IPS-18c (cell line): ENCODE results near the gene MMP11.

Experiments
- H3K4me3 ChIP-seq: 2 replicates; pipeline ENCODE4 v1.7.0; 2013; ENCODE audit warnings: low read depth, mild to moderate bottlenecking, low read length, moderate library complexity; ENCODE audit not compliant: insufficient read depth
- H3K9me3 ChIP-seq: one replicate; pipeline ENCODE4 v1.6.1; 2013; ENCODE audit warnings: mild to moderate bottlenecking, low read length, moderate library complexity; ENCODE audit not compliant: control insufficient read depth, insufficient read depth

MMP11 gene

DNA sequence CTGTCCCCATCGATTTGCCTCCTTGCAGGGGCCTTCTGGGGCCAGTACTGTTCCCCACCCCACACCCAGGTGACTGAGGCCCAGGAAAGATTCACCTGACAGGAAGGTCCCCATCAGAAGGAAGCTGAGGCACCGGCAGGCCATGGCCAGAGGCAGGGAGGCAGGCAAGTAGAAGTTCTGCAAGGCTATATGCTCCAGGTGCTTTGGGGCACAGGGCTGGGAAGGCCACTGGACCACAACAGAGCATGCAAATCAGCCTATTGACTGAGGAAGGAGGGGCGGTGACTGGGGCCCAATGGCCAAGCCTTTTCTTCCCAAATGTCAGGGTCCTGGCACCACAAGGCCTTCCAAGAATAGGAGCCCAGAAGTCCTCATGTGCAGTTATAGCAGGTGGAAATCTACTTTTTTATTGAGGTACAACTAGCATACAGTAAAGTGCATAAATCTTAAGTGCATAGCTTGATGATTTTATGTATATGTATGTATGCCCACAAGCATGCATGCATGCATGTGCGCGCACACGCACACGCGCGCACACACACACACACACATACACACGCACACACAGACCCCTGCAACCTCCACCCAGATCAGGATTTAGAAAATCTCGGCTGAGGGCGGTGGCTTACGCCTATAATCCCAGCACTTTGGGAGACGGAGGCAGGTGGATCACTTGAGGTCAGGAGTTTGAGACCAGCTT, 18.3 kb upstream of the MMP11 start, which contains the start of gene VPREB3:
Gene VPREB3, minus strand, starts transcription at position 206 of the 700 bp plus-strand sequence. Its CDS starts 62 bp downstream, at position 144.
- Histone ChIP-seq H3K4me3 (no peak within 1 kb of the TSS), H3K9me3 (peaks cover 2% of the 10 kb centered on the region)

DNA sequence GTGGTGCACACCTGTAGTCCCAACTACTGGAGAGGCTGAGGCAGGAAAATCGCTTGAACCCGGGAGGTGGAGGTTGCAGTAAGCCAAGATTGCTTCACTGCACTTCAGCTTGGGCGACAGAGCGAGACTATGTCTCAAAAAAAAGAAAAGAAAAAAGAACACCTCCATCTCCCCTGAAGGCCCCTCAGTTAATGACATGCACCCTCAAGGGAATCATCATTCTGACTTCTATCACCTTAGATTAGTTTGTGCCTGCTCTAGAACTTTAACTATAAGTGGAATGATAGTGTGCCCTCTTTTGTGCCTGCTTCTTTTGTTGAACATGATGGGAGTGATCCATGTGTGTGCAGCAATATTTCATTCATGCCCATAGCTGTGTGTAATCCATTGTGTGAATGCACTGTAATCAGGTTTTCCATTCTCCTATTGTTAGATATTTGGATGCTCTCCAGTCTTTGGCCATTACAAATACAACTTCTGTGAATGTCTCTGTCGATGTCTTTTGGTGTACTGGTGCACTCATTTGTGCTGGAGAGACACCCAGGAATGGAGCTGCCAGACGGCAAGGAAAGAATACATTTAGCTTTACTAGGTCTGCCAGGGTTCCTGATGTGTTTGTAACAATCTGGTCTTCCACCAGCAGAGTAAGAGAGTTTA, 17.5 kb upstream of the MMP11 start:
- Histone ChIP-seq H3K4me3 (no peak overlapping the region), H3K9me3 (peaks cover 2% of the 10 kb centered on the region)

DNA sequence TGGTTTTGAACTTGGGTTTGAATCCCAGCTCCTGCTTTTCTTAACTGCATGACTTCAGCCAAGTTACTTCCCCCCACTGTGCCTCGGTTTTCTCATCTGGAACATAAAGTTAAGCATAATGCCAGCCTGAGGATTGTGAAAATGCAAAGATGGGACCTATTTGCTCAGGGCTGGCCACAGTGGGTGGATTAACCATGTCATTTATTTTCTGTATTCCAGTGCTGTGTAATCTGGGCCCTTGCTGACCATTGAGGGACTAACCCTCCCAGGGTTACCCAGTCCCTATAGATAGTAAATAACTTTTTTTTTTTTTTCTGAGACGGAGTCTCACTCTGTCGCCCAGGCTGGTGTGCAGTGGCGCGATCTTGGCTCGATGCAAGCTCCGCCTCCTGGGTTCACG, 16.9 kb upstream of the MMP11 start:
- peaks cover 2% of the 10 kb centered on the region for H3K9me3 ChIP-seq
- no peak overlapping the region for H3K4me3 ChIP-seq

DNA sequence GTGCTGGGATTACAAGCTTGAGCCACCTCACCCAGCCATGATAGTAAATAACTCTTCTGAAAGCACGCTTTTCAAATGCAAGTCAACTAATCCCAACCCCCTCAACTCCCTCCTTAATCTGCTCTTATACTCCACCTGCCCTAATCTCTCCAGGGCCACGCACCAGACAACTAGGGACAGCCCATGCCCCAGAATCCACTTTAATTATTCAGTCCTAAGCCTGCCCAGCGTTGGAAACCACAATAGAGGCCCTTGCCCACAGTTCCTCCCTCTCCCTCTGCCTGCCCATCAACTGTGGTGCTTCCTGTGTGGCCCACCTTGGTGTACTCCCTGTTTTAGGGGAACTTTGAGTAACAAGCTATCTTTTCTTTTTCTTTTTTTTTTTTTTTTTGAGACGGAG, 15.8 kb upstream of the MMP11 start:
- Histone ChIP-seq H3K4me3 (no peak overlapping the region), H3K9me3 (peaks cover 2% of the 10 kb centered on the region)

DNA sequence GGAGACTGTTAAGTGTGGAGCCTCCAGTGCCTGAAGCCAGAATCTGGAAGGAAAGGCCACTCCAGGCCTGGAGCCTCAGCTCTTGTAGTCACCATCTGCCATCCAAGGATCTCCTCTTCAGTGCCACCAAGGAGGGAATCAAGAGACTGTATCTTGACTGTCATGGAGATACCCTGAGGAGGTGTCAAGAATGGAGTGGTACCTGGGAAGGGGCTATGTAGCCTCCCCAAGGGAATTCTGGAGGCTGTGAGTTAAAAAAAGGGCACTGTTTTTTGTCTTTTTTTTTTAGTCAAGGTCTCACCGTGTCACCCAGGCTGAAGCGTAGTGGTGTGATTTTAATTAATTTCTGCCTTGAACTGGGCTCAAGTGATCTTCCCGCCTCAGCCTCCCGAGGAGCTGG, 13.1 kb upstream of the MMP11 start:
- H3K4me3 ChIP-seq, result no peak overlapping the region
- H3K9me3 ChIP-seq, result no peaks in the 10 kb centered on the region

DNA sequence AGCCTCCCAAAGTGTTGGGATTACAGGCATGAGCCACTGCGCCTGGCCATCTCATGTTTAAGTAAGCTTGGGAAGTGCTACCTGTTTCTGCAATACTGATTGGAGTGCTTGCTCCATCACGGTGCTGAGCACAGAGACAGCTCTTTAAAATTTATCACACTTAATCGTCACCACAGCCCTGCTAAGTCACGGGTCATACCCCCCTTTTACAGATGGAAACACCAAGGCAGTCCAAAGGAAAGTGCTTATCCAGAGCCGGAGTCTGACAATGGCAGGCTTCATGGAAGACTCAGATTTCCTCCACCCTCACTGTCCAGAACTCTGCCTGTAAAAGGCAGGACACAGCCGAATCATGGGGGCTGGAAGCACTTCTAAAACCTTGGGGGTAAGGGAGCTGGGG, 12.6 kb upstream of the MMP11 start:
- Histone ChIP-seq H3K9me3 (no peaks in the 10 kb centered on the region), H3K4me3 (no peak overlapping the region)

DNA sequence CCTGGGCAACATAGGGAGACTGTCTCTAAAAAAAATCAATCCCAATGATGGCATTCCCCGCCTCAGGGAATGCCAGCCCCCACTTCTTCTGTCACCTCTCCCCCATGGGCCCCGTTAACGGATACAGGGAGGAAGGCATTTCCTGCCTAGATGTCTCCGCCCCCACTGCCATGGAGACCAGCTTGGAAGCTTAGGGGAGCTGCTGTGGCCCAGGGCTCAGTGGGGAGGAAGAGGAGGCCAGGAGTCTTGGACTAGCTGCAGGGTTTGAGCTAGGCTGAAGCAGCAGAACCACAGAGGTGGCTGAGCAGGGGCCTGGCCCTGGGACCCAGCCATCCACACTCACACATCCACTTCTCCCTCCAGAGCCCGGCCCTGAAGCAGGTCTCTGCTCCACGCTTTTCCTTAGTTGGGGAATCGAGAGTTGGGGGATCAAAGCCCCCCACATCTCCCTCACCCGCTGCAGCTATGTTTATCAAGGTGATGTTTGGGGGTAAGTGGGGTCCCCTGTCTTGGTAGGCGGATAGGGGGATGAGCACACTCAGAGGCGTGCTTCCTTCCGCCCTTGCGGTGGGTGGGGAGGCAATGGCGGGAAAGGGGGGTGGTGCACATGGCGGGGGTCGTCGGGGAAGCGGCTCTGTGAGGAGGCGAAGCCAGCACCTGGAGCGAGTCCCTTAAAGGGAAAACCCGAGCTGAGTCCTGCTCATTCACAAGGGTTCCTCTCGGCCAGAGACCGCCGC, 9.6 kb upstream of the MMP11 start, which contains the start of gene C22orf15:
Gene C22orf15, plus strand, starts transcription at position 149 of the 737 bp plus-strand sequence. Its CDS starts 317 bp downstream, at position 466.
- no peaks in the 10 kb centered on the region for H3K9me3 ChIP-seq
- H3K4me3 ChIP-seq, result no peak within 1 kb of the TSS

DNA sequence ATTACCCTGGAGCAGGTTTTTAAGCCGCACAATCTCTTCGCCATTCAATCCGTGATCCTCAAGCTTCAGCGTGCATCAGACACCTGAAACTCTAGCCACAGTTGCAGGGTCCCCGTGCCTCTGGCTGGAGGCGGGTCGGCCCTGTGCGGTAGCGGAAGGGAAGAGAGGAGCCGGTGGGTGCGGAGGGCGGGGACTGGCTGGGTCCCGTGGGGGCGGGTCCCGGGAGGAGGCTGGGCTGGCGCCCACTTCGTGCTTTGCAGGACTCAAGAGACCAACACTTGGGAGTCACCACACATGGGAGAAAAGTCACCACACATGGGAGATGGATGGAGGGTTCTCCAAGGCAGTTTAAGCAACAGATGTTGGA, 9.1 kb upstream of the MMP11 start:
- no peaks in the 10 kb centered on the region for H3K9me3 ChIP-seq
- H3K4me3 ChIP-seq, result no peak overlapping the region

DNA sequence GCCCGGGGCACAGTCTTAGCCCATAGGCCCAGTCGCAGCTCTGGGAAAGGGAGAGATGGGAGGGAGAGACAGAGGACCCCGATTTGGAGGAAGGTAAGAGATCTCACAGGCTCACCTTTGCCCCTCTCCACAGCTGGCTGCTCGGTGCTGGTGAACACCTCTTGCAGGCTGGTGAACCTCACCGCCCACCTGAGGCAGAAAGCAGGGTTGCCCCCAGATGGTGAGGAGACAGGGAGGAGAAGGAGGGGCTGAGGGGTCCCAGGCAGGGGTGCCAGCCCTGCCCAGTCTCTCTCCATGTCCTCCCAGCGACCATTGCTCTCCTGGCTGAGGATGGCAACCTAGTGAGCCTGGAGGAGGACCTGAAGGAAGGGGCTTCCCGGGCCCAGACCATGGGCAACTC, 8.7 kb upstream of the MMP11 start:
- Histone ChIP-seq H3K4me3 (no peak overlapping the region), H3K9me3 (no peaks in the 10 kb centered on the region)

DNA sequence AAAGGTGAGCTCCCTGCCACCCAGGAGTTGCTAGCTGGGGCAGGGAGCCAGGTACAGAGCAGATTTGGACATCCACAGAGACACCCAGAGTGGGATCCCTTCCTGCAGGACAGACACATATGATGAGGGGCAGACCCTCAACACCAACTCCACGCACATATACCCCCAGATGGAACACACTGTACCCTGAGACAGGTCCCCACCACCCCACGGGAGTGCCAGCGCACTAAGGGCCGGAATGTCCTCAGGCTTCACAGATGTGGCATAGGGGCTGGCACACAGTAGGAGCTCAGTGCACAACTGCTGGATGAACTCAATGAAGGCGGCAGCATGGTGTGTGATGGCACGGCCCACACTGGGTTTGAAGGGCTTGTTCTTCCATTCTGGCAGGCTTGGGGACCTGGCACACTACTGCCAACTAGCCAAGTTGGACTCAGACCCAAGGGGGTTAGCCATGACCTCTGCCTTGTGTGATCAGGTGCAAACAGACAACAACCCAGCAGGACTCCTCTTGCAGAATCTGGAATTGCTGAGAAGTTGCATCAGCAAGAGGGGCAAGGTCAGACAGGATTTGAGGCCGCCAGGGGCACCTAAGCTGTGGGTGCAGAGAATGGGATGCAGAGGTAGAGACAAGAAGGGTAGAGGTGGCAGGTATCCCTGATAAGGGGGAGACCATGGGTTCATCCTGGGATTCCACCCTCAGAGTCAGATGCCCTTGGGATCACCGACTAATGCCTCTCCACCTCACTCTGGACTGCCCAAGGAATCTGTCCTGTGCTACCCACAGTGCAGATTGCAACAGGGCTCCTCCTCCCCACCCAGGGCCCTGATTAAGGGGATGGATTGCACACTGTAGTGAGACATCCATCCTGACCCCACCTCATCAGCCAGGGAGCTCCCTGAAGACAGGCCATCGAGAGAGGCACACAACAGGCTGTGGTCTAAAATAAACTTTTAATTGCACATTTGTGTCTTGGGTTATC, 7.5 kb upstream of the MMP11 start:
- Histone ChIP-seq H3K4me3 (no peak overlapping the region), H3K9me3 (no peaks in the 10 kb centered on the region)

DNA sequence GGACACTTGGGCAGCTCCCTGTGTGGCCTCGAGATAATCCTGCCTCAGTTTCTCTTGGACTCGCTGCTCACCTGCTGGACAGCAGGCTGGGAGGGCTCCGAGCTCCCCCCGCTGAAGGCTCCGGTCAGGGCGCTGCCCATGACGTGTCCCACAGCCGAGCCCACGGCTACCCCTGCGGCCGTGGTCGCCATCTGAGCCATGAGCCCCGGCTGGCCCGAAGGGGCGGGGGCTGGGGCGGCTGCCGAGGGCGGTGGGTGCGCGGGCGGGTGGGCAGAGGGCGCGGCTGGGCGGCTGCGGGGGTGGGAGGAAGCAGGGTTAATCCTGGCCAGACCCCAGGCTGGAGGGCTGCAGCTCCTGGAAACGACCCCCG, 5.4 kb upstream of the MMP11 start:
- Histone ChIP-seq H3K4me3 (peak overlapping the region; percentile 78), H3K9me3 (no peaks in the 10 kb centered on the region)

DNA sequence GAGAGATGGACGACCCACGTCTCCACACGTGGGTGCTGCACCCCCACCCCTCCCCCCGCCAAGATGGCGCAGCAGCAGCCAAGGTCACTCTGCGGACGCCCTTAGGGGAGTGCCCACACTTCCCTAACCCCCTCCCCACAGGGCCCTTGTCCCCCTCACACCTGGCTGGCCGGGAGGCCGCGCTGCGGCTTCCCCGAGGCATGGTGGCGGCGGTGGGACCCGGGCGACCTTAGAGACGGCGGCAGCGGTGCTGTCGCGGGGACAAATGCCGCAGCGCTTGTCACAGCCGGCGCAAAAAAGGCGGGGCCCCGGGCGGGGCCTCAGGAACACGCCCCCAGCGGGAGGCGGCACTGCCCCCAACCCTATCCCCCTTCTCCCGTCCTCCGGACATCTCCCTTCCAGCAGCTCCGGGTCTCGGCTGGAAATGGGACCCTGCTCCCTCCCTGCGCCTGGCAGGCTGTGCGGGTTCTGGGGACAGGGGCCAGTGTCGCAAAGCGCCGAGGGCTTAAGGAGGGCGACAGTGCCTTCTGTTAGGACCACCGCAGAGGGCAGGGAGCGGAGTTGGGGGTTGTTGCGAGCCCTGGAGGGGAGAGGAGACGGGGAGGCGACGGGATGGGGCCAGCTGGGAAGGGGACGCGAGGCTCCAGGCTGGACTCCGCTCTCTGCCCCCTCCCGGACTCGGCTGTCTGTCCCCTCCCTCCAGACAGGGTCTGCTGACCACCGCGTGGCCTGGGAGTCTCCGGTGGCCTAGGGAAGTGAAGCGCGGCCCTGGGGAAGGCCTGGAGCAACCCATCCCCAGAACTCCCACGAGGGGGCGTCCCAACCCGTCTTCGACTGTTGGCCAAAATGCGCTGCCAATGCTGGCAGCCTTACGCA, 4.7 kb upstream of the MMP11 start, which contains the start of gene CHCHD10:
Gene CHCHD10, minus strand, starts transcription at position 300 of the 876 bp plus-strand sequence. Its CDS starts 98 bp downstream, at position 202.
- H3K4me3 ChIP-seq, result peak within 1 kb of the TSS; percentile 78
- H3K9me3 ChIP-seq, result no peaks in the 10 kb centered on the region

DNA sequence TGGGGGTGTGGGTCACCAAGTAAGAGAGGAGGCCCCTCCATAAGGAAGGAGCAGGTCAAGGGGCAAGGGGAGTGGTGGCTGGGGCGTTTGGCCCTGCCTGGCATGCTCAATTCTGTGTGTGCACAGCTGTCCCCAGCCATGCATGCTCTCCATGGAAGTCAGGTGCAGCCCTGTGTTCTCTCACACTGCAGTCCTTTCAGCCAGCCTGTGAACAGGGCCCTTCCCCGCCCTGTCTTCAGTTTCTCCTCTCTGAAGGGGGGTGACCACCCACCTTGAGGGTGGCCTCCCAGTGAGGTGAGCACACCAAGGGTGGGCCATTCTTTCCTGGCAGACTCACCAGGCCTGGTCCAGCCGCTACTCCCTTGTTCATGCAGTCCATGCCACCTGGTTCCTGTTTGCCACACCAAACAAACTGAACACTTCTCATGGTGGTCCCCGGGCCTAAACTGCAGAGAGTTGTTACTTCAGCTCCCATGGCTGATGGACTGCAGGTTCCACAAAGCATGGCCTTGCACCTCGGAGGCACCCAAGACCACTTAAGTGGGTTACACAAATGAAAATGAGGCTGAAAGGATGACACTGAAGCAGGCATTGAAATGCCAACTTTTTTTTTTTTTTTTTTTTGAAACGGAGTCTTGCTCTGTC, 3.2 kb upstream of the MMP11 start:
- Histone ChIP-seq H3K9me3 (no peaks in the 10 kb centered on the region), H3K4me3 (no peak overlapping the region)

DNA sequence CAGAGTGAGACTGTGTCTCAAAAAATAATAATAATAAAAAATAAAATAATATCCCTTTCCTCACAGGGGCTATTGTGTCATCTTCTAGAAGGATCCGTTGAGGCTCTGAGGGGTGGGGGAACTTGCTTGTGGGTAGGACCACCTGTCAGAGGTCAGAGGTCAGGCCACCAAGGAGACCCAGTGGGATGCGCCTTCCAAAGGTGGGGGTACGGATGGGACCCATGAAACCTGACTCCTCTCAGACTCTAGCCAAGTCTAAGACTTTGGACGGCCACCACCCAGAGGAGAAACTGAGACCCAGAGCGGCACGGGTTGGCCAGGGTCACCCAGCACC, 367 bp upstream of the MMP11 start:
- Histone ChIP-seq H3K9me3 (no peaks in the 10 kb centered on the region), H3K4me3 (peak overlapping the region; percentile 29; the same call in 1 of the 2 replicates)

DNA sequence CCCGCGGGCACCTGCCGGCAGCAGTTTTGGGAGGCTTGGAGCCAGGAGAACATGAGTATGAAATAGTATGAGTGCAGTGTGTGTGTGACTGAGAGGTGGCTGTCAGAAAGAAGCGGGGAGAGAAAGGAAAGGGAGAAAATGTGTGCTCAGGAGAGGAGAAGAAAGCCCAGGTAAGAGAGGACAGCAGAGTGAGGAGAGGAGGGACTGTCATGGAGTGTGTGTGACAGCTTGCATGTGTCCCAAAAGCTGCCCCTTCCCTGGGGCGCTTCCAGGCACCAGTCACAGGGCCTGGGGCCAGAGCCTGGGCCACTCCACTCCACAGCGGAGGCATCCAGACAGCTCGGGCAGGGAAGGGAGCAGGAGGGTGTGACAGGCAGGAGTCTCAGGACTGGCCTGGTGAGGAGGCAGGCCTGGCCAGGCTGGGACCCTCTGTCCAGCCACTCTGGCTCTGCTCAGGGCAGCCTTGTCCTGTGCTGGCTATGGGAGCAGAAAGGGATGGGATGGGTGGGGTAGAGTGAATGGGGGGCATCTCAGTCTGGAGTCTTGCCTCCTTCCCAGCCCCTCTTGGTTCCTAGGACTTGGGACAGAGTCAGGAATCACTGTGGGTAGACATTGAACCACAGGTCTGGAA, 949 bp downstream of the MMP11 start:
- peak overlapping the region; percentile 53; the same call in 1 of the 2 replicates for H3K4me3 ChIP-seq

More for the DNA sequence above, 949 bp downstream of the MMP11 start:
- H3K9me3 ChIP-seq, result no peaks in the 10 kb centered on the region
